HG02884 (cell line): Measurements from ENCODE around the gene RNU1-3.
"Not testable (repeated sequence)": the region's sequence is repeated elsewhere in the genome, so short reads cannot be mapped to it uniquely, and the experiment has no call there.

Source experiments
- ATAC-seq: cut with Tn5 transposase; IDR thresholded peaks from one replicate; pipeline ENCODE4 v1.9.1; 2021; ENCODE audit warnings: mild to moderate bottlenecking, moderate library complexity; ENCODE audit not compliant: unreplicated experiment

RNU1-3 gene

DNA sequence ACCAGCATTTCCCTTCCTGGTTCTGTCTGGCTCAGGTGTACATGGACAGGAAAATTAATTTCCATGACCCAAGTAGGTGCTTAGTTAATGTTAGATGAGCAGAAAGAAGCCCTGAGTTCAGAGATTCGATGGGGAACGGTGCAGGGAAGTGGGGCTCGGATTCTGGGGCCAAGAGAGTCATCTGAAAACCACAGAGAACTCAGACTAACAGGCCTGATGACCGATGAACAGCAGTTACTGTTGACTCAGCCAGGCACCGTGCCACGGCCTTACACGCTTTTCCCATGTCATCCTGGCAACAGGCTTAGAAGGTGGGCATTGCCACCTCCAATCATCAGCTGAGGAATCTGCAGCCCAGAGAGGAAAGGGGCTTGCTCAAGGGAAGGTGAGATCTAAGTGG, 43.4 kb downstream of the RNU1-3 start:
- ATAC-seq = not testable (repeated sequence)

DNA sequence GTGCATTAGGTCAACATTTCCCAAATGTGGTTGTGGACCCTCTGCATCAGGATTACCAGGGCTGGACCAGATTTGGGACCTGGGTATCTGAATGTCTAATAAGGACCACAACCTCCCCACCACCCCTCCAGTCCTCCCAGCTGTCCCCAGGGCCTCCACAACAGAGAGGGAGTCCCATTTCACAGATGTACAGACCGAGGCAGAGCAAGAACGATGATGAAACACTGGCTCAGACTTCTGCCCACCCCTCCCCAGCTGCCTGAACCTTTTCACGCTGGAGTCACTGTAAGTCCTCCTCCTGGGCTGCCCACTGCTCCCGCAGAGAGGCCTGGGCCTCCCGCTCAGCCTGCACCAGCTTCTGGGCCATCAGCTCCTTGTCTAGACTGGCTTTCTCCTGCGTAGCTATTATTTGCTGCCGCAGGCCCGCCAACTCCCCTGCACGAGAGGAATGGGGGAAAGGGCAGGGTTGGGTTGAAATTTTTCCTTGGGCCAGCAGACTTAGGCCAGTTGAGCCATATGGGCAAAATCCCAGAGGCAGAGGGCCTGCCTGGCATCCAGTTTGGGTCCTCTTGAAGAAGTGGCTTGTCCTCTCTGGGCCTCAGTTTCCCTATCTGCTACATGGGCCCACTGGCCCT, 45.0 kb downstream of the RNU1-3 start:
- ATAC-seq = not testable (repeated sequence)

DNA sequence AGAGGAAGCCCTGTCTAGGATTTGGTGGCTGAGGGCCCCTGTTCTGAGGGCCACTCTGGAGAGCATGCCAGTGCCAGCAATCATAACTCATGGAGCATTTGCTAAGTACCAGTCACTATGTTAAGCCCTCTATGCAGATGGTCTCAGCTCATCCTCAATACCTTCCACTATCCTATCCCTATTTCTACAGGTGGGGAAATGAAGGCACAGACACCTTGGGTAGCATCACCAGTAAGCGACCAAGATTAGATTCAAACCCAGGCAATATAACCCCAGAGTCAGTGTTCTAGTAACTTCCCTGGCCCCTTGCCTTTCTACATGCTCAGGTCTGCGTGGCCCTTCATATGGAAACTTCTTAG, 45.5 kb downstream of the RNU1-3 start:
- no peak for ATAC-seq

DNA sequence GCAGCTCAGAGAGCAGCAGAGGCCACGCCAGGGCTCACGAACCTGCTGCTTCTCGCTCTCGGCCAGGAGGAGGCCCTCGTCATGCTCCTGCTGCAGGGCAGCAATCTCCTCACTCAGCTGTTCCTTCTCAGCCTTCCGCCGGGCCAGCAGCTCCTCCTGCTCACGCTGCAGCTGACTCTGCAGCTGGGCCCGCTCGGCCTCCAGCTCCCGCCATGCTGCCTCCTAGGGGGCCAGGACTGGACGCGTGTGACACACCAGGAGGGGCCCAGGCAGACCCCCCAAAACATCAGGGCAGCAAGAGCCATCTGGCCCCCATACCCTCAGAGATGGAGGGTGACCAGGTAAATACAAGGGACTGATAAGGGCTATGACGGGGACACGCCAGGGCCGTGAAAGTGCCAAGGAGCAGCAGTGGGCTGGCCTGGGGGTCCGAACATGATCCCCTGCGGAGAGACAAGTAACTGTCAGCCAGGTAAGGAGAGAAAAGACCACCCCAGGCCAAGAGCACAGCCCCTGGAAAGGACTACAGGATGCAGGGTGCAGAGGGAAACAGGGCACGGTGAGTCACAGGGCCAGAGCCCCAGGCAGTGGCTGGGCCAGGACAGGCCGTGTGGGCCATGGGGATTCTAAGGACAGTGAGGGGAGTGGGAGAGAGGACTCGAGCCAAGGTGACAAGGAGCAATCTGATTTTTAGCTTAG, 46.8 kb downstream of the RNU1-3 start:
- not testable (repeated sequence) for ATAC-seq

DNA sequence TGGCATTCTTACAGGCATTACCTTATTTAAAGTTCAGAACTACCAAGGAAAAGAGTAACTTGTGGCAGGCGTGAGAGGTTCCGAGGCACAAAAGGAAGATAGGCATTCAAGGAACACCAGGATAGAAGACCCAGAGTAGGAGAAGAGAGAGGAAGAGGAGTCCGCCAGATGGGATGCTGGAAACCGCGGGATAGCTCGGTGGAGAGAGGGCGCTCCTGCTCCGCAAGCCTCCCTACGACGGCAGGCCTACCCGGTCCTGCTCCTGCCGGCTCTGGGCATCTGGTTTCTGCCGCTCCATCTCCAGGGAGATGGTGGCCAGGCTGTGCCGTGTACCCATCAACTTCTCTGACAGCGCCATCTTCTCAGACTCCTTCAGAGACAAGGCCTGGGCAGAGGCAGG, 48.0 kb downstream of the RNU1-3 start:
- no peak for ATAC-seq

DNA sequence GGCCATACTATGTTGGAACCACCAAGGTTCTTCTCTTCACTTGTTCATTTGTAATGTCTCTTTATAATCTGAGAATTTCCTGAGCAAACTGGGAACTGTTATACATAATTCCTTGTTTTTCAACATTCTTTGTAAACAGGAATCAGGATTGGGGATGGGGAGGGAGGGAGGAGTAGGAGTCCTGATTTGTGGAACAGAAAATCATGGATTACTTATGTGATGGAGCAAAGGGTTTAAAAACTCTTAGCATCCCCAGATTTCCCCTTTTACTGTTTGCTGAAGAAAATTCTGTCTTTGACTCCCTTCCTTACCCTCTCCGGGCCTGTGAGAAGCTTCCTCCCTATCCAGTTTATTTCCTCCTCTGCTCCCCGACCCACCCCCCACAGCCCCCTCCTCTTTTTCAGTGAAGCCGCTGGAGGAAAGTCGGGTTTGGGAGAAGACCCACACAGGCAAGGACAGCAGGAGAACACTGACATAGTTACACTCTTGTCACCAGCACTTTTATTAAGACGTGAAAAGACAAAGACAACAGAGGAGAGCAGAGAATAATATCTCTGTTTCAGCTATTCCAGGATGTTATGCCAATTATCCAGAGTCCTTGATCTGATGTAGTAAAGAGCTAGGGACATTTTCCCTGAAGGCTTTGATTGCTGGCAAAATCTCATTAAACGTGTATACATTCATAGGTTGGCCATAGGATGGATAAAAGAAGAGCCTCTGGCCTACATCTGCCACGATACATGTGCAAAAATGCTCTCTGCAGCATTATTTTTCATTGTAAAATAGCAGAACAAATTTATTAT, 48.8 kb downstream of the RNU1-3 start:
- no peak for ATAC-seq

DNA sequence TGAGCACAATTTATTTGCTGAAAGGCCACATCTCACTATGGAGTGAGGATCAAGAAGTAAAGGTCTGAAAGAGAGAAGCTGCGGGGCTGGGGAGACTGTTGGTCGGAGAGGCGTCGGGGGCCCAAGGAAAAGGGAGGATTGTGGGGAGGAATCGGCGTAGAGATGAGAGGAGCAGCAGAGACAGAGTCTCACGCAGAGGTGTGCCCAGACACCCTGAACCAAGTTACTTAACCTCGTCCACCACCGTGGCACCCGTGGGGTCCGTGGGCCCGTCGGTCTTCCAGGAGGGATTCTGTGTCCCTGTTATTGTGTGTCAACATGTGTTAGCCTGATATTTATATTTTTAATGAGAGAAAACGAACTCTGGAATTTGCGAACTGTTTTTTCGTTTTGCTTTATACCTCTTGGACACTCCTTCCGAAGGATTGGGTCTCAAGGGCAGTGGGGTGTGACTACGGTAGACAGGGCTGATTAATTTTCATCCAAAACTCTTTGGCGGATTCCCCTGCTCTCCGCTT, 49.6 kb downstream of the RNU1-3 start:
- no peak for ATAC-seq
